ACHN (cell line): Measurements from ENCODE around the gene PARD3.
"Not testable (repeated sequence)": the region's sequence is repeated elsewhere in the genome, so short reads cannot be mapped to it uniquely, and the experiment has no call there.

Experiments used
- DNase-seq: peaks from one replicate; pipeline ENCODE4 v3.0.0-alpha.2; 2015
- in situ Hi-C: cut with HindIII; loops from 2 replicates; pipeline ENCODE4 v1.10.0; 2017; ENCODE audit warnings: low sequenced_read_pairs, low pct_ligation_motif_present, low pct_unique_long_range_greater_than_20kb

The PARD3 gene

GRCh38 chr10:34759161-34759836, 55.8 kb downstream of the PARD3 start:
- in situ Hi-C loops: no loop called here

GRCh38 chr10:34758447-34758996, 56.6 kb downstream of the PARD3 start:
- peak; percentile 93 for DNase-seq
- in situ Hi-C loops: no loop called here

More at GRCh38 chr10:34759161-34759836, 55.8 kb downstream of the PARD3 start:
- no peak for DNase-seq

- DNase-seq: no peak
- in situ Hi-C loops: no loop called here
Observed at GRCh38 chr10:34757933-34758332, 57.2 kb downstream of the PARD3 start.

- in situ Hi-C loops, DNase-seq: not testable (repeated sequence)
Observed at GRCh38 chr10:34757181-34757580, 57.9 kb downstream of the PARD3 start.

GRCh38 chr10:34756584-34756983, 58.5 kb downstream of the PARD3 start:
- in situ Hi-C loops: no loop called here
- no peak for DNase-seq

- in situ Hi-C loops: no loop called here
- no peak for DNase-seq
Observed at GRCh38 chr10:34753014-34753757, 61.9 kb downstream of the PARD3 start.

GRCh38 chr10:34751272-34751671, 63.8 kb downstream of the PARD3 start:
- DNase-seq: no peak
- in situ Hi-C loops: no loop called here

- in situ Hi-C loops, DNase-seq: not testable (repeated sequence)
Observed at GRCh38 chr10:34750795-34751194, 64.3 kb downstream of the PARD3 start.

GRCh38 chr10:34748767-34749166, 66.3 kb downstream of the PARD3 start:
- no peak for DNase-seq
- in situ Hi-C loops: no loop called here

- in situ Hi-C loops: no loop called here
- no peak for DNase-seq
Observed at GRCh38 chr10:34748357-34748756, 66.7 kb downstream of the PARD3 start.

GRCh38 chr10:34746094-34746493, 69.0 kb downstream of the PARD3 start:
- DNase-seq: no peak
- in situ Hi-C loops: no loop called here

- in situ Hi-C loops: no loop called here
- no peak for DNase-seq
Observed at GRCh38 chr10:34745244-34745643, 69.9 kb downstream of the PARD3 start.

GRCh38 chr10:34744590-34744989, 70.5 kb downstream of the PARD3 start:
- DNase-seq: no peak
- in situ Hi-C loops: no loop called here

GRCh38 chr10:34743814-34744213, 71.3 kb downstream of the PARD3 start:
- in situ Hi-C loops: no loop called here
- DNase-seq: no peak

GRCh38 chr10:34742456-34742855, 72.6 kb downstream of the PARD3 start:
- DNase-seq: no peak
- in situ Hi-C loops: no loop called here

GRCh38 chr10:34741087-34741486, 74.0 kb downstream of the PARD3 start:
- DNase-seq, in situ Hi-C loops: not testable (repeated sequence)

GRCh38 chr10:34740321-34740720, 74.8 kb downstream of the PARD3 start:
- in situ Hi-C loops: no loop called here
- no peak for DNase-seq

GRCh38 chr10:34739915-34740314, 75.2 kb downstream of the PARD3 start:
- peak; percentile 53 for DNase-seq
- in situ Hi-C loops: no loop called here

- DNase-seq: peak; percentile 42
- in situ Hi-C loops: no loop called here
Observed at GRCh38 chr10:34737772-34738169, 77.3 kb downstream of the PARD3 start.
